Panc1 (cell line): Measurements from ENCODE around the gene NCAPD3. TPM values are rescaled to one million over a fixed set of nuclear protein-coding genes. Genes with fewer than 3 reads are reported as not detected.

ENCODE experiments used
- ATAC-seq: fragments of 200-7000 bp; cut with Tn5 transposase; 2 replicates; pipeline ENCODE4 v1.9.1; 2020; ENCODE audit warnings: mild to moderate bottlenecking, moderate library complexity
- BruUV-seq: library from RNA; stranded (reverse); fragments of 400-500 nt; replicated peaks from 2 replicates; lab custom pipeline; 2021; lab: Mats Ljungman, UMichigan
- CTCF ChIA-PET: fragments of 300-600 bp; sonication (Branson Sonifier 250); formaldehyde crosslinking; loops from one replicate; lab custom pipeline; 2022; ENCODE audit warnings: antibody characterized with exemption; lab: Charles Lee
- POLR2A ChIA-PET: fragments of 300-600 bp; sonication (Branson Sonifier 250); formaldehyde crosslinking; loops from one replicate; lab custom pipeline; 2022; ENCODE audit warnings: antibody characterized with exemption; lab: Charles Lee
- DNase-seq: peaks from one replicate; pipeline ENCODE4 v3.0.0-alpha.2; 2010; ENCODE audit warnings: low read depth, low spot score
- H3K27ac ChIP-seq: 2 replicates; pipeline ENCODE4 v1.5.1; 2011; ENCODE audit warnings: mild to moderate bottlenecking, low read length, inconsistent platforms
- H3K27me3 ChIP-seq: fragments of 200-500 bp; sonication (Bioruptor generic); 2 replicates; pipeline ENCODE4 v1.6.0; 2014; ENCODE audit warnings: low read length, inconsistent platforms; ENCODE audit not compliant: control insufficient read depth, insufficient read depth
- H3K36me3 ChIP-seq: fragments of 200-500 bp; sonication (Bioruptor generic); 2 replicates; pipeline ENCODE4 v1.5.1; 2014; ENCODE audit warnings: inconsistent platforms, mild to moderate bottlenecking, low read length, moderate library complexity; ENCODE audit not compliant: control insufficient read depth, insufficient read depth
- H3K4me1 ChIP-seq: 2 replicates; pipeline ENCODE4 v1.5.1; 2011; ENCODE audit warnings: inconsistent platforms, mild to moderate bottlenecking, low read length, moderate library complexity; ENCODE audit not compliant: control insufficient read depth, insufficient read depth
- H3K4me3 ChIP-seq, 2 experiments: 2 replicates each; pipeline ENCODE4 v1.5.1; 2011 to 2012; ENCODE audit warnings: low read depth in 2 of 2, low read length in 2 of 2, mild to moderate bottlenecking in 2 of 2, inconsistent platforms in 1 of 2, moderate library complexity in 1 of 2
- H3K9me3 ChIP-seq: fragments of 200-500 bp; sonication (Bioruptor generic); 2 replicates; pipeline ENCODE4 v1.5.1; 2014; ENCODE audit warnings: low read depth, mild to moderate bottlenecking, inconsistent platforms, low read length, moderate library complexity; ENCODE audit not compliant: control insufficient read depth, insufficient read depth
- CTCF ChIP-seq: fragments of 450-650 bp; IDR thresholded peaks from 2 replicates; pipeline ENCODE4 v1.5.1; 2017; ENCODE audit warnings: mild to moderate bottlenecking
- POLR2AphosphoS5 ChIP-seq: IDR thresholded peaks from 2 replicates; pipeline ENCODE4 v1.6.1; 2012; ENCODE audit warnings: mild to moderate bottlenecking, low read depth, low read length, moderate library complexity
- REST ChIP-seq, 2 experiments: IDR thresholded peaks; 2 replicates each; pipeline ENCODE4 v1.6.1; 2011 to 2012; ENCODE audit warnings: low read depth in 2 of 2, control low read depth in 1 of 2, low read length in 1 of 2, mild to moderate bottlenecking in 1 of 2, moderate library complexity in 1 of 2; ENCODE audit not compliant: insufficient read depth in 1 of 2
- SIN3A ChIP-seq: IDR thresholded peaks from 2 replicates; pipeline ENCODE4 v1.6.1; 2012; ENCODE audit warnings: low read depth, mild to moderate bottlenecking, low read length, moderate library complexity, borderline replicate concordance; ENCODE audit not compliant: insufficient read depth
- TCF7L2 ChIP-seq: IDR thresholded peaks from 2 replicates; pipeline ENCODE4 v1.6.1; 2011; ENCODE audit warnings: mild to moderate bottlenecking, low read depth, low read length, inconsistent platforms
- in situ Hi-C: cut with HindIII; loops from 2 replicates; pipeline ENCODE4 v1.10.0; 2016; ENCODE audit warnings: low sequenced_read_pairs, low pct_unique_long_range_greater_than_20kb
- intact Hi-C: fragments of 100-400 bp; cut with micrococcal nuclease; formaldehyde crosslinking; loops from one replicate; pipeline ENCODE4 v1.10.0; 2022; ENCODE audit not compliant: unreplicated experiment
- total RNA-seq: library from RNA; stranded (reverse); gene quantifications from one replicate; pipeline ENCODE4 v1.2.1, GENCODE V29; 2021; ENCODE audit not compliant: unreplicated experiment

NCAPD3 gene
- total RNA-seq, 1 experiment from 2014 or later = 75.9 TPM

- Histone ChIP-seq H3K4me1 (peaks cover 12% of the 10 kb centered on the region; the same call in 1 of the 2 replicates), H3K27ac (no peak overlapping the region), H3K36me3 (no peaks in the 10 kb centered on the region), H3K27me3 (peaks cover 12% of the 10 kb centered on the region), H3K4me3 (no peak overlapping the region), H3K9me3 (peaks cover 2% of the 10 kb centered on the region; the same call in 1 of the 2 replicates)
- BruUV-seq = no TSS peak
- intact Hi-C loops = no loop called here
- DNase-seq (no peak), ATAC-seq (no peak)
- TF ChIP-seq SIN3A (no peak), REST (IDR thresholded peaks at IDR 0.05; ENCODE audit: insufficient read depth in 1 of 2, low read depth in 2 of 2, low read length in 1 of 2) (no peak), CTCF (no peak), POLR2AphosphoS5 (no peak), TCF7L2 (no peak)
- in situ Hi-C loops = no loop called here
- ChIA-PET CTCF (no interaction called here), POLR2A (no interaction called here)
Measured at GRCh38 chr11:134125507-134125906, 98.3 kb downstream of the NCAPD3 start.

GRCh38 chr11:134124660-134125451 lies 98.9 kb downstream of the NCAPD3 start:
- TF ChIP-seq TCF7L2 = no peak
- no peak for TF ChIP-seq POLR2AphosphoS5
- TF ChIP-seq SIN3A = no peak
- no peak for TF ChIP-seq CTCF
- no peak for TF ChIP-seq REST (IDR thresholded peaks at IDR 0.05; ENCODE audit: insufficient read depth in 1 of 2, low read depth in 2 of 2, low read length in 1 of 2)
- no TSS peak for BruUV-seq
- ChIA-PET POLR2A (no interaction called here), CTCF (no interaction called here)
- H3K4me3 ChIP-seq = peak overlapping the region; percentile 35 to 39
- H3K27me3 ChIP-seq = peaks cover 12% of the 10 kb centered on the region
- H3K9me3 ChIP-seq = no peaks in the 10 kb centered on the region
- no peaks in the 10 kb centered on the region for H3K36me3 ChIP-seq
- peak; percentile 95 for ATAC-seq
- no peak for DNase-seq
- in situ Hi-C loops (no loop called here), intact Hi-C loops (no loop called here)
- no peak overlapping the region; the same call in 1 of the 2 replicates for H3K27ac ChIP-seq
- peaks cover 14% of the 10 kb centered on the region; the same call in 1 of the 2 replicates for H3K4me1 ChIP-seq
